Subcutaneous adipose tissue (tissue), 4 donors: ENCODE measurements around the gene ZNF26. TPM values are rescaled to one million over a fixed set of nuclear protein-coding genes. Genes with fewer than 3 reads are reported as not detected.

ENCODE experiments used
- CTCF ChIP-seq: fragments of 450-650 bp; IDR thresholded peaks from one replicate; pipeline ENCODE4 v1.5.1; 2016; ENCODE audit warnings: low read depth, mild to moderate bottlenecking, control low read depth, antibody characterized with exemption, moderate library complexity
- total RNA-seq, 4 donors: library from RNA; depleted of rRNA; stranded (reverse); fragments of >200 nt; gene quantifications; one replicate each; pipeline ENCODE4 v1.1.0, GENCODE V29; 2016

The ZNF26 gene
- total RNA-seq, 4 donors from 2014 or later = 3.9 to 19.0 (median 13.8) TPM

DNA sequence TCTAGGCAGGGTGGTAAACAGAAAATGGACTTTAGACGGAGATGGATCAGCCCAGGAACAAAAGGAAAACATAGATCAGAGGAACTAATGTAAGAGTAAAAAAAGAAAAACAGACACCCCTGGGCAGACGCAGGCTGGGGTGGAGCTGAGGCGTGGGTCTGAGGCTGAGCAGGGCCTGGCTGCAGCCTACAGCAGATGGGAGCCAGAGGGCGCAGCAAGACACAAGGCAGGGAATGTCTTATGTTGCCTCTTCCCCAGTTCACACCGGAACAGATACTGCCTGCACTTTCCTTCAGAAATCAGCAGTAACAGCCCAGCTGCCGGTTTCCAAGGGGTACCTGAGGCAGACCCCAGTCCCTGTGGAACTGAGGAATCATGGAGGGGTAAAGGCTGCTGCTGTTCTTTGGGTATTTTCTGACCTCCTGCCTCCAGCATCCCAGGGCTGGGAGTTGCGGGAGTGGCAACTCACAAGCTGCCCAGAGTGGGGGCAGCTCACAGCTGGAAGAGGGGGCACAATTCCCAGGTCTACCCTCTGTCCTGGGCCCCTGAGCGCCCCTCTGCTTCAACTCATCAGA, 39.8 kb upstream of the ZNF26 start:
- no peak for TF ChIP-seq CTCF

GRCh38 chr12:132948146-132949066, 37.8 kb upstream of the ZNF26 start:
- no peak for TF ChIP-seq CTCF

GRCh38 chr12:132949936-132950837, 36.0 kb upstream of the ZNF26 start:
- TF ChIP-seq CTCF = no peak

DNA sequence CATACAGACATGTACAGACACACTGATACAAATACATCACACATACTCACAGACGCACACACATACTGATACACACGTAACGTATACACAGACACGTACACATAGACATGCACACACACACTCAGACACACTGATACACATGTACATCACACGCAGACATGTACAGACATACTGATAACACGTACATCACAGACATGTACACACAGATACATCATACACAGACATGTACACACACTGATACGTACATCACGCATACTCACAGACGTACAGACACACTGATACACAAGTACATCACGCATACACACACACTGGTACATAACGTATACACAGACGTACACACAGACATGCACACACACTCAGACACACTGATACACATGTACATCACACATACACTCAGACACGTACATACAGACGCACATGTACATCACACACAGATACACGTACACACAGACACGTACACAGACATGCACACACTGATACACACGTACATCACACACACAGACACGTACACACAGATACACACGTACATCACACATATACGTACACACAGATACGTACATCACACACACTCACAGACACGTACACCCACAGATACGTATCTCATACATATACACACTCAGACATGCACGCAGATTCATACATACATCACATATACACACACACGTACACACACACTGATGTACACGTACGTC, 35.2 kb upstream of the ZNF26 start:
- TF ChIP-seq CTCF = no peak

- no peak for TF ChIP-seq CTCF
These were observed 34.5 kb upstream of the ZNF26 start for GRCh38 chr12:132951649-132952048.

DNA sequence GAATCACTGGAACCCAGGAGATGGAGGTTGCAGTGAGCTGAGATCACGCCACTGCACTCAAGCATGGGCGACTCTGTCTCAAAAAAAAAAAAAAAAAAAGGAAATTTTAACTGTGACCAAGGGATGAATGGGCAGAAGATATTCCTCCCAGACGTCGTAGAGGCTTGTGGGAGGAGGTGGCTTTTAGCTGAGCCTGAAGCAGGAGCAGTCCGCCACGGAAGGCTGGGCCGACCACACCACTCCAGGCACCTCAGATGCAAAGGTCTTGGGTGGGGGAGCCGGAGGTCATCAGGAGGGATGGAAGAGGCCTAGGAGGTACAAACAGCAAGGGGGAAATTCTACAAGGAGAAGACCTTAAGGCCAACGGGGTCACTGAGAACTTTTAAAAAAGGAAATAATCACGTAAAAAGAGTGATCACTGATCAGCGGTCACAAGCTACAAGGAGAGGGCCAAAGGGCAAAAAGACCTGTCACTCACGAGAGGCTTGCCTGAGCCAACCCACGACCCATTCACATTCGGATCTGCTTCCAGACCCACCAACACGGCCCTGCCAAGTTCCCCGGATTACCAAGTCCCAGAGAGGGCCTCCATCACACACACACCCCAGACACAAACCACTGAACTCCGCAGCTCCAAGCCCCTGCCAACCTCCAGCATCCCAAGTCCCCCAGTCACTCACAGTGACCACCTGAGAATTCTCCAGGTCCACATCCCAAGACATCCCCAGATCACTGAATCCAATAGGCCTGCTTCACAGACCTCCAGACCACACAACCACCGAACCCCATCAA, 33.6 kb upstream of the ZNF26 start:
- no peak for TF ChIP-seq CTCF
